ENCODE measurements around the gene RGL2.

DNA sequence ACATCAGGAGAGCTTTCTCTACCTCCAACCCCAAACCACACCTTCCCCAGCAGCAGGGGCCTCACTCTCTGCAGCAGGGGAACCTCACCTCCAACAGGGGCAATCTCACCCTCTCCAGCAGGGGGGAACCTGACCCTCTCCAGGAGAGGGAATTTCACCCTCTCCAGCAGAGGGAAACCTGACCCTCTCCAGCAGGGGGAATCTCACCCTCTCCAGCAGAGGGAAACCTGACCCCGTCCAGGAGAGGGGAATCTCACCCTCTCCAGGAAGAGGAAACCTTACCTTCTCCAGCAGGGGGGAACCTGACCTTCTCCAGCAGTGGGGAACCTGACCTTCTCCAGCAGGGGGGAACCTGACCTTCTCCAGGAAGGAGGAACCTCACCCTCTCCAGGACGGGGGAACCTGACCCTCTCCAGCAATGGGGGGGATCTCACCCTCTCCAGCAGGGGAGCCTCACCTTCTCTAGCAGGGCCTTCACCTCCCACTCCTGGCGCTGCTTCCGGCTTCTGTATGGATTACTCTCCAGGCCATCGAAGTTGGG lies 18.7 kb downstream of the RGL2 start:
- TF ChIP-seq EZH2 (IDR thresholded peaks at IDR 0.05; ENCODE audit: borderline replicate concordance) (no peak), EZH2phosphoT487 (IDR thresholded peaks at IDR 0.05; ENCODE audit: low read depth, severe bottlenecking, unreplicated experiment) (no peak)
- TF ChIP-seq, protein P1, sequence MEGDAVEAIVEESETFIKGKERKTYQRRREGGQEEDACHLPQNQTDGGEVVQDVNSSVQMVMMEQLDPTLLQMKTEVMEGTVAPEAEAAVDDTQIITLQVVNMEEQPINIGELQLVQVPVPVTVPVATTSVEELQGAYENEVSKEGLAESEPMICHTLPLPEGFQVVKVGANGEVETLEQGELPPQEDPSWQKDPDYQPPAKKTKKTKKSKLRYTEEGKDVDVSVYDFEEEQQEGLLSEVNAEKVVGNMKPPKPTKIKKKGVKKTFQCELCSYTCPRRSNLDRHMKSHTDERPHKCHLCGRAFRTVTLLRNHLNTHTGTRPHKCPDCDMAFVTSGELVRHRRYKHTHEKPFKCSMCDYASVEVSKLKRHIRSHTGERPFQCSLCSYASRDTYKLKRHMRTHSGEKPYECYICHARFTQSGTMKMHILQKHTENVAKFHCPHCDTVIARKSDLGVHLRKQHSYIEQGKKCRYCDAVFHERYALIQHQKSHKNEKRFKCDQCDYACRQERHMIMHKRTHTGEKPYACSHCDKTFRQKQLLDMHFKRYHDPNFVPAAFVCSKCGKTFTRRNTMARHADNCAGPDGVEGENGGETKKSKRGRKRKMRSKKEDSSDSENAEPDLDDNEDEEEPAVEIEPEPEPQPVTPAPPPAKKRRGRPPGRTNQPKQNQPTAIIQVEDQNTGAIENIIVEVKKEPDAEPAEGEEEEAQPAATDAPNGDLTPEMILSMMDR (IDR thresholded peaks at IDR 0.05; ENCODE audit: poor library complexity): peak; percentile 50
